GM04504 (cell line): ENCODE measurements around the gene HAPLN3.

Experiments used
- DNase-seq: peaks from one replicate; pipeline ENCODE4 v3.0.0-alpha.2; 2012; ENCODE audit warnings: low read depth

HAPLN3 gene

GRCh38 chr15:88911766-88912118 is 16.4 kb upstream of the HAPLN3 start:
- no peak for DNase-seq

- DNase-seq: no peak
These were observed 14.8 kb upstream of the HAPLN3 start for GRCh38 chr15:88909956-88910831.

GRCh38 chr15:88908697-88909621 is 13.6 kb upstream of the HAPLN3 start:
- no peak for DNase-seq

- DNase-seq: no peak
These were observed 12.8 kb upstream of the HAPLN3 start for GRCh38 chr15:88908123-88908522.

GRCh38 chr15:88907111-88907510 is 11.8 kb upstream of the HAPLN3 start:
- no peak for DNase-seq

GRCh38 chr15:88906551-88906950 is 11.2 kb upstream of the HAPLN3 start:
- DNase-seq: no peak

GRCh38 chr15:88906130-88906529 is 10.8 kb upstream of the HAPLN3 start:
- DNase-seq: no peak

GRCh38 chr15:88905576-88905975 is 10.2 kb upstream of the HAPLN3 start:
- no peak for DNase-seq

- DNase-seq: peak; percentile 69
These were observed 9.4 kb upstream of the HAPLN3 start for GRCh38 chr15:88904624-88905327.

GRCh38 chr15:88904257-88904623 is 8.9 kb upstream of the HAPLN3 start:
- no peak for DNase-seq

GRCh38 chr15:88902846-88903245 is 7.5 kb upstream of the HAPLN3 start:
- DNase-seq: no peak

GRCh38 chr15:88902221-88902835 is 7.0 kb upstream of the HAPLN3 start:
- DNase-seq: no peak

GRCh38 chr15:88901508-88902220 is 6.3 kb upstream of the HAPLN3 start:
- no peak for DNase-seq

GRCh38 chr15:88900982-88901418 is 5.7 kb upstream of the HAPLN3 start:
- DNase-seq: no peak

GRCh38 chr15:88900309-88900981 is 5.1 kb upstream of the HAPLN3 start:
- no peak for DNase-seq

- DNase-seq: no peak
These were observed 3.9 kb upstream of the HAPLN3 start for GRCh38 chr15:88899251-88899650.

GRCh38 chr15:88898736-88899135 is 3.4 kb upstream of the HAPLN3 start:
- no peak for DNase-seq

- peak; percentile 52 for DNase-seq
These were observed 2.3 kb upstream of the HAPLN3 start for GRCh38 chr15:88897456-88898194.

- DNase-seq: no peak
These were observed 1.8 kb upstream of the HAPLN3 start for GRCh38 chr15:88897142-88897455.
